Measurements from ENCODE around the gene PCK2.

Gene PCK2

GRCh38 chr14:24095271-24096068 is 1.4 kb downstream of the PCK2 start:
- TF ChIP-seq CTCF (IDR thresholded peaks at IDR 0.05; ENCODE audit: low read depth, low read length) (no peak), MYC (IDR thresholded peaks at IDR 0.05; ENCODE audit: low read depth, low read length) (peak; percentile 96), POLR2A (IDR thresholded peaks at IDR 0.05; ENCODE audit: extremely low read depth, insufficient read length) (peak; percentile 83), MAX (IDR thresholded peaks at IDR 0.05; ENCODE audit: low read depth, low read length) (peak; percentile 99)
- H3K4me3 ChIP-seq (ENCODE audit: low read depth, low read length), result peak overlapping the region; percentile 92
- DNase-seq (ENCODE audit: low read depth), result peak; percentile 90

- no peak for DNase-seq (ENCODE audit: low read depth)
- no peak overlapping the region for H3K4me3 ChIP-seq (ENCODE audit: low read depth, low read length)
- TF ChIP-seq MAX (IDR thresholded peaks at IDR 0.05; ENCODE audit: low read depth, low read length), result no peak
- TF ChIP-seq CTCF (IDR thresholded peaks at IDR 0.05; ENCODE audit: low read depth, low read length), result no peak
- no peak for TF ChIP-seq MYC (IDR thresholded peaks at IDR 0.05; ENCODE audit: low read depth, low read length)
- TF ChIP-seq POLR2A (IDR thresholded peaks at IDR 0.05; ENCODE audit: extremely low read depth, insufficient read length), result no peak
Observed at GRCh38 chr14:24096545-24097181, 2.6 kb downstream of the PCK2 start.

- H3K4me3 ChIP-seq (ENCODE audit: low read depth, low read length), result no peak overlapping the region
- no peak for DNase-seq (ENCODE audit: low read depth)
- TF ChIP-seq MAX (IDR thresholded peaks at IDR 0.05; ENCODE audit: low read depth, low read length) (no peak), MYC (IDR thresholded peaks at IDR 0.05; ENCODE audit: low read depth, low read length) (no peak), POLR2A (IDR thresholded peaks at IDR 0.05; ENCODE audit: extremely low read depth, insufficient read length) (no peak), CTCF (IDR thresholded peaks at IDR 0.05; ENCODE audit: low read depth, low read length) (no peak)
Observed at GRCh38 chr14:24098229-24098926, 4.3 kb downstream of the PCK2 start.

- no peak overlapping the region for H3K4me3 ChIP-seq (ENCODE audit: low read depth, low read length)
- DNase-seq (ENCODE audit: low read depth), result no peak
- no peak for TF ChIP-seq CTCF (IDR thresholded peaks at IDR 0.05; ENCODE audit: low read depth, low read length)
- no peak for TF ChIP-seq MYC (IDR thresholded peaks at IDR 0.05; ENCODE audit: low read depth, low read length)
- TF ChIP-seq POLR2A (IDR thresholded peaks at IDR 0.05; ENCODE audit: extremely low read depth, insufficient read length), result no peak
- no peak for TF ChIP-seq MAX (IDR thresholded peaks at IDR 0.05; ENCODE audit: low read depth, low read length)
Observed at GRCh38 chr14:24098927-24099813, 5.1 kb downstream of the PCK2 start.
